Fibroblast of villous mesenchyme (primary cell): ENCODE results near the gene CNKSR1. TPM values are rescaled to one million over a fixed set of nuclear protein-coding genes. Genes with fewer than 3 reads are reported as not detected.

ENCODE experiments used
- DNase-seq: peaks from one replicate; pipeline ENCODE4 v3.0.0-alpha.2; 2010; ENCODE audit warnings: low read depth
- H3K4me3 ChIP-seq: 2 replicates; pipeline ENCODE4 v1.5.1; 2011; ENCODE audit warnings: low read depth, mild to moderate bottlenecking, low read length
- total RNA-seq: library from RNA; depleted of rRNA; stranded (reverse); fragments of >200 nt; gene quantifications from 2 replicates; pipeline ENCODE4 v1.2.3, GENCODE V29; 2012
- TF ChIP-seq, protein P1 (sequence below): IDR thresholded peaks from 2 replicates; pipeline ENCODE4 v1.5.1; 2012; ENCODE audit warnings: low read depth, mild to moderate bottlenecking, low read length; ENCODE audit not compliant: insufficient read depth

CNKSR1 gene
- total RNA-seq, 1 donor, result not detected

DNA sequence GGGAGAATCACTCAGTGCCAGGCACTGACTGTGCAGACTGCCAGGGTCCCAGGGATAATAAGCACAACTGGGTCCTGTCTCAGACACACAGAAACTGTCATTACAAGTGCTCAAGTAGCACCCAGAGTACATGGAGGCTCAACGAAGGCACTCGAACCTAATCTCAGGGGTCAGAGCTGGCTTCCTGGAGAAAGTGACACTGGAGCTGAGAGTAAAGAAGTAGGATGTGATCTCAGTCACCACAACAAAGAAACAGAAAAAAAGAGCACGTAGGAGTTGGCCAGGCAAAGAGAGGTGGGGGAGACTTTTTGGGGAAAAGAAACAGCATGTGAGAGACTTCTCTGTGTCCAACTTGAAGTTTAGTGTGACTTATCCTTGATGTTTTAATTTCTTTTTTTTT is 14.4 kb downstream of the CNKSR1 start:
- DNase-seq, result no peak
- TF ChIP-seq, protein P1, sequence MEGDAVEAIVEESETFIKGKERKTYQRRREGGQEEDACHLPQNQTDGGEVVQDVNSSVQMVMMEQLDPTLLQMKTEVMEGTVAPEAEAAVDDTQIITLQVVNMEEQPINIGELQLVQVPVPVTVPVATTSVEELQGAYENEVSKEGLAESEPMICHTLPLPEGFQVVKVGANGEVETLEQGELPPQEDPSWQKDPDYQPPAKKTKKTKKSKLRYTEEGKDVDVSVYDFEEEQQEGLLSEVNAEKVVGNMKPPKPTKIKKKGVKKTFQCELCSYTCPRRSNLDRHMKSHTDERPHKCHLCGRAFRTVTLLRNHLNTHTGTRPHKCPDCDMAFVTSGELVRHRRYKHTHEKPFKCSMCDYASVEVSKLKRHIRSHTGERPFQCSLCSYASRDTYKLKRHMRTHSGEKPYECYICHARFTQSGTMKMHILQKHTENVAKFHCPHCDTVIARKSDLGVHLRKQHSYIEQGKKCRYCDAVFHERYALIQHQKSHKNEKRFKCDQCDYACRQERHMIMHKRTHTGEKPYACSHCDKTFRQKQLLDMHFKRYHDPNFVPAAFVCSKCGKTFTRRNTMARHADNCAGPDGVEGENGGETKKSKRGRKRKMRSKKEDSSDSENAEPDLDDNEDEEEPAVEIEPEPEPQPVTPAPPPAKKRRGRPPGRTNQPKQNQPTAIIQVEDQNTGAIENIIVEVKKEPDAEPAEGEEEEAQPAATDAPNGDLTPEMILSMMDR, result no peak
- H3K4me3 ChIP-seq, result no peak overlapping the region

DNA sequence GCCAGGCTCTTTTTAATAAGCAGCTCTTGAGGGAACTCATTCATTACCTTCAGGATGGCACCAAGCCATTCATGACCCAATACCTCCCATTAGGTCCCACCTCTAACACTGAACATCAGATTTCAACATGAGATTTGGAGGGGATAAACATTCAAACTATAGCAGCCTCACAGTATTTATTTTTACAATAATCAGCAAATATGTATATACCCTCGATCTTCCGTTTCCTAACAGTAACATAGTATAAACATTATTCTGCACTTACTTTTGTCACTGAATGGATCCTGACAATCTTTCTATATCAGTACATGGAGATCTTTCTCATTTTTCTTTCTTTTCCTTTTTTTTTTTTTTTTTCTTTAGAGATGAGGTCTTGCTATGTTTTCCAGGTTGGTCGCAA is 18.5 kb downstream of the CNKSR1 start:
- TF ChIP-seq, protein P1, result no peak
- no peak overlapping the region for H3K4me3 ChIP-seq
- no peak for DNase-seq

DNA sequence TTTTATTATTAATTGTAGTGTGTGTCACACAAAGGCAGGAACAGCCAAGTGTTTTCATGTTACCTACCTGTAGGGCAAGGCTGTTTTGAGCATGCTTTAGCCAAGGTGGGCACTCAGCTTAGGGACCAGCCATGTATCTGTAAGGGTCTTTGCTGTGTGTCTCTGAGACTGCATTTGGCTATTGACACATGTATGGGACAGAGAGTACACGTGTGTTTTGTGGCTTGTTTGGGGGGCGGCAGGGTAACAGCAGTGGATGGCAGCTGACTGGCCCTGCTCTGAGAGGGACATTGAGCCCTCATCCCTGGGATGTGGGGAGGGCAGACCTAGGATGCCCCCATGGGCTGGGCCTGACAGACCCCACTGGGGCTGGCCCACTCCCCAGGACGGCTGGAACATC is 20.0 kb downstream of the CNKSR1 start:
- DNase-seq, result no peak
- no peak overlapping the region for H3K4me3 ChIP-seq
- TF ChIP-seq, protein P1, result no peak

DNA sequence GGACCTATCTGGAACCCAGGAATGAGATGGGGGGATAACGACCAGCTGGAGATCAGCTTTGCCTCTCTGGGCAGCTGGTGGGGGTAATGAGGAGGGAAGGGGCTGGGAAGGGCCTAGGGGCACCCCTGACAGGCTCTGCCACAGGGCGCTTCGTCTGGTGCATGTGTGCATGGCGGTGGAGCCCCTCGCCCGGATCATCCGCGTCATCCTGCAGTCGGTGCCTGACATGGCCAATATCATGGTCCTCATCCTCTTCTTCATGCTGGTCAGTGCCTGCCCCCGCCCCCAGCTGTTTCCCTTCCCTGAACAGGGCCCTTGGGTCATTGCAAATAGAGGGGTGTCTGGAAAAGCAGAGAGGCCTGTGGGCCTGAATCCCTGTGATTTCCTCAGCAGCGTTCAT is 20.5 kb downstream of the CNKSR1 start:
- TF ChIP-seq, protein P1, result no peak
- DNase-seq, result no peak
- no peak overlapping the region for H3K4me3 ChIP-seq

DNA sequence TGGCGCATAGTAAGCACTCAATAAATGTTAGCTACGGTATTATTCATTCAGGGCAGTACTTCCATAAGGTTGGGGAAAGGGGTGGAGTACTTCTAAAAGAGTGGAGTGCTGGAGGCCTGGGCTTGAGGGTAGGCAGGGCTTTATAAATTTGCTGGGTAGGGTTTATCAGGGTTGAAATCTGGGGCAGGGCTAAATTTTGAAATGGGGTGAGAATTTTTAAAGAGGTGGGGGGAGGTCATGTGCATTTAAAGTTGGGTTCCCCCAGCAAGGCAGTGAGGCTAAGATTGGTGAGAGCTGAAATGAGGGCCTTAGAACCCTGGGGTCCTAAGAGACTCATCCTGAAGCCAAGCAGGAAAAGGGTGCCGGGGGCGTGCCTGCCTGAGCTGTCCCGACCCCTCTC is 23.1 kb downstream of the CNKSR1 start:
- H3K4me3 ChIP-seq, result no peak overlapping the region
- TF ChIP-seq, protein P1, result no peak
- DNase-seq, result no peak

DNA sequence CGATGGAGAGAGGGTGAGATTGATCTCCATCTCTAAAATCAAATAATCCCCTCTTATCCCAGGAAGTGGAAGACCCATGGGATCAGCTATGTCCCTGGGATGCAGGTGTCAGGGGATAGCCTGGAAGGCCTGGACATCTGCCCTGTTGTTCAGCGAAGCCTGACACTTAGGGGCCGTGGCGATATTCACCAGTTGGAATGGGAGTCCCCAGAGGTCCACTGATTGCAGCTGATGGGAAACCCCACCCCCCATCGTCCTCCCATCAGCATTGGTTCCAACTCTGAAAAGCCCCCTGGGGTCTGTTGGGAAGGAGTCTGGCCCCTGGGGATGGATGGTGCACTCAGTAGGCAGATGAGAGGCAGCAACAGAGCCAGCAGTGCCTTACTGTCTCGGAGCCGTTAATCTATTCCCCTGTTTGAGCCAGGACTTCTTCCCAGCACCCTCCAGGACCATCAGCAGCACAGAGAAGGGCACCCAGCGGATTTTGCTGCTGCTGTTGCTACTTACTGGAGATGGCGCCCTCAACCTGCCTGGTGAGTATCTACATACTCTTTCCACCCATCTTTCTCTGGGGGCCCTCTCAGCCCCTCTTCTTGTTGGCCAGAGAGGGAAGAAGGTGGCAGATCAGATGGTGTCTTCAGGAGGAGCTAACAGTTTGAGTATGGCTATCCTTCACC is 26.5 kb downstream of the CNKSR1 start:
- DNase-seq, result no peak
- no peak overlapping the region for H3K4me3 ChIP-seq
- TF ChIP-seq, protein P1, result no peak
